HG03565 (cell line): ENCODE data around the gene MTMR12.
A peak's percentile ranks its signal among the peaks of the same experiment; 100 is the strongest.

Experiments used
- ATAC-seq: cut with Tn5 transposase; IDR thresholded peaks from one replicate; pipeline ENCODE4 v1.9.1; 2021; ENCODE audit warnings: mild to moderate bottlenecking, moderate library complexity; ENCODE audit not compliant: unreplicated experiment

Gene MTMR12

GRCh38 chr5:32202394-32202793, 110.3 kb downstream of the MTMR12 start:
- no peak for ATAC-seq

- ATAC-seq, result no peak
Measured at GRCh38 chr5:32201122-32201753, 111.5 kb downstream of the MTMR12 start.

- no peak for ATAC-seq
Measured at GRCh38 chr5:32197032-32197431, 115.7 kb downstream of the MTMR12 start.

DNA sequence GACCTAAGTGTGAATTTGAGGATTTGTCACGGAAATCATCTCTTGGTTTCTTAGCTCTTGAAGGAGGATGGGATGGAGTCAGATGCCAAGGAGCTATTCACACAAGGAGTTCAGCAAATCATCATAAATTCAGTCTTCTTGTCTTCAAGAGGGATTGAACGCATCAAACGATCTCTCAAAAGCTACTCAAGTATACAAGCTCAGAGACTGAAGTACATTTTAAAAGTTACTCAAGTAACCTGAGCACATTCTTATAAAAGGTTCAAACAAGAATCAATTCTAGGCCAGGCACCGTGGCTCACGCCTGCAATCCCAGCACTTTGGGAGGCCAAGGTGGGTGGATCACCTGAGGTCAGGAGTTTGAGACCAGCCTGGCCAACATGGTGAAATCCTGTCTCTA, 117.5 kb downstream of the MTMR12 start:
- no peak for ATAC-seq

GRCh38 chr5:32193591-32193990, 119.1 kb downstream of the MTMR12 start:
- ATAC-seq, result peak; percentile 53

DNA sequence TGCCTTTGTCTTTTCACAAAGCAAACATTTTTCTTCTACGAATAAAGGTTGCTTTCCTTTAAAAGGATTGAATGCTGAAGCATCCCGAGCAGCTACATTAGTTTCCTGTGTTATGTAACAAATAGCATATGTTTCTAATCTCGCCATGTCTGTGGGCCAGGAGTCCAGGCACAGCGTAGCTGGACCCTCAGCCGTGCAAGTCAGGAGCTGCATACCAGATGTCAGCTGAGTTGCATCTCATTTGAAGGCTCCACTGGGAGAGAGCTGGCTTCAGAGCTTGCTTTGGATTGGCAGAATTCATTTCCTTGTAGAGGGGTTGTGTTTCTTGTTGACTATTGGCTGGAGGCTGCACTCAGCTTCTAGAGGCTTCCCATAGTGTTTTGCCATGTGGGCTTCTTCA, 122.6 kb downstream of the MTMR12 start:
- no peak for ATAC-seq

DNA sequence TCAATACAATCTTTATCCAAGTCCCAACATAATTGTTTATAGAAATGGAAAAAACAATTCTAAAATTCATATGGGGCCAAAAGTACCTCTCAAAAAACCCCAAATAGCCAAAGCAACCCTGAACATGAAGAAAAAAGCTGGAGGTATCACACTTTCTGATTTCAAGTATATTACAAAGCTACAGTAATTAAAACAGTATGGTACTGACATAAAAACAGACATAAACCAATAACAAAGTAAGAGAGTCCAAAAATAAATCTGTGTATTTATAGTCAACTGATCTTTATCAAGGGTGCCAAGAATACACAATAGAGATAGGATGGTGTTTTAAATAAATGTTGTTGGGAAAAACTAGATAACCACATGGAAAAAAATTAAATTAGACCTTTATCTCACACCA, 125.1 kb downstream of the MTMR12 start:
- ATAC-seq, result no peak

DNA sequence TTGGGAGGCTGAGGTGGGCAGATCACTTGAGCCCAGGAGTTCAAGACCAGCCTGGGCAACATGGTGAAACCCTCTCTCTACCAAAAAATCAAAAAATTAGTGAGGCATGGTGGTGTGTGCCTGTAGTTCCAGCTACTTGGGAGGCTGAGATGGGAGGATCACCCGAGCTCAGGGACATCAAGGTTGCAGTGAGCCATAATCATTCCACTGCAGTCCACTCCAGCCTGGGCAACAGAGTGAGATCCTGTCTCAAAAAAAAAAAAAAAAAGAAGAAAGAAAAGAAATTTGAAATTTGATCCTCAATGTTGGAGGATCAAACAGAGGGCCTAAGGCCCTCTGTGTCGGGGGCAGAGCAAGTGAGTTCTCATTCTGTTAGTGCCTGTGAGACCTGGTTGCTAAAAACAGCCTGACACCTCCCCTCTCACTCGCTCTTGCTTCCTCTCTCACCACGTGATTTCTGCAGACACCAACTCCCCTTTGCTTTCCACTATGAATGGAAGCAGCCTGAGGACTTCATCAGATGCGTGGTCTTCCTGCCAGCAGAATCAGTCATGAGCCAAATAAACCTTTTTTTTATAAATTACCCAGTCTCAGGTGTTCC, 130.2 kb downstream of the MTMR12 start:
- ATAC-seq, result peak; percentile 88
